Superior temporal gyrus (tissue), 1 donor: ENCODE measurements around the gene BMP6.

Experiments
- DNase-seq: peaks from one replicate; pipeline ENCODE4 v3.0.0-alpha.2; 2016; ENCODE audit errors: extremely low spot score

The BMP6 gene

DNA sequence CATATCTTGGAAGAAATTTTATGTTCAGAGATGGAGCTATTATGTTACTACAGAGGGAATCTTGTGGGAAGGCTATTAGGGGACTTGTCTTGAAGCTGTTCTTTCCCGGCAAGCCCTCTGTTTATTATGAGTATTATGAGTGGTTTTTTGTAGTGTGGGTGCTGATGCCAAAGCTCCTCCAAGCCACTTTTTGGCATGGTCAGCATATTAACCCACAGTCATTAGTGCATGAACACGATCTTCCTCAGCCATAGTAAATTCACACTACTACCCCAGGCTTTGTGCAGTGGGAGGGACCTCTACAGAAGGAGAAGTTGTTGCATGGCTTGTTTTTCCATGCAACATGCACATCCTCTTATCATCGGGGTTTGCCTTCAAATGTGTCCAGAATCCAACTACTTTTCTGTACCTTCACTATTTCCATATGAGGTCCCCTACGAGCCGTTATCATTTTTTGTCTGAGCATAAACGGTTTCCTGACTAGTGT lies 6.5 kb upstream of the BMP6 start:
- no peak for DNase-seq

DNA sequence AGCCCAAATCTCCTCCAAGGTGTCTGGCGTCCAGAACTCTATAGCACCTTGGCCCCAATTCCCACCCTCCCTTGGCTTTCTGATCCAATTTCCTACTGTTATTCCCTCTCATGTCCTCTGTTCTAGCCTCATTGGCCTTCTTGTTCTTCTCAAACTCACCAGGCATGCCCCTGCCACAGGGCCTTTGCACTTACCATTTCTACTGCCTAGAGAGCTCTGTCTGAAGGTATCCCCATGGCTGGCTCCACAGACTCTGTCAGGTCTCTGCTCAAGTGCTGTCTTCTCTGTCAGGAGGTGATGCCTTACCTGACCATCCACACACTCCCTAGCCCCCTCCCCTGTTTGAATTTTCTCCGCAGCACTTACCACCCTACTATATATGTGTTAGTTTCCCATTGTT lies 5.6 kb upstream of the BMP6 start:
- DNase-seq: no peak

DNA sequence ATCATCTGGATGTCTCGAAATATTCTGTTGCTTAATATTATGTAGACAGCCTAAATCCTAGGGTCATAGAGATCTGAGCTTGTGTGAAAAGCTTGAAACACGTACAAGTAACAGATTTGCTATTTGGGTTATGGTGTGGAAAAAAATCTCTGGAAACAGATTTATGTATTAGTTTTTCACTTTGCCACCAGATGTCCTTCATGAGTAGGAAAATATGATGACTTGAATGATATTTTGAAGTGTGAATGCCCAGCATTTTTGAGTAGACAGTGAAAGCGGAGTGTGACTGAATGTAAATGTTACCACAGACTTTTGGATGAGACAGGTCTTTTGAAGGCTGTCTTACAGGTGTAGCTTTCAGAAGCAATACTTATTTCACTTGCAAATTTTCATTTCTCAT lies 4.2 kb upstream of the BMP6 start:
- peak; percentile 67 for DNase-seq

DNA sequence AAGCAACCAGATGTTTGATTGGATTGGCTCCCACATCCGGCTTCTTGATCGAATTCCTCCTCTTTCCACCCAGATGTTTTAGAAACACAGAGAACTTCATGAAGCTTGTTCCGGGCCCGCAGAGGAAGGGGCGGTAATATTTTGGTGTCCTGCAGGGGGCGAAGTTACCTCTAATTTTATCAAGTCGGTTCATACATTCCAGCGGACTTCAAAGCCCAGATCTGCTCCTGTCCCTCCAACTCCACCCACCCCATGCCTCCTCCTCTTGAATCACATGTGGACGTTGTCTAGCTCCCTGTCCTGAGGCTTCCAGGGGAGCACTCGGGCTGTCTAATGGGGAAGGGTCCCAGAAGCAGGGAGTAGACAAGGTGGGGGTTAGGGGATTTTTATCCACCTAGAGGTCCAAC lies 2.9 kb upstream of the BMP6 start:
- DNase-seq: peak; percentile 77

DNA sequence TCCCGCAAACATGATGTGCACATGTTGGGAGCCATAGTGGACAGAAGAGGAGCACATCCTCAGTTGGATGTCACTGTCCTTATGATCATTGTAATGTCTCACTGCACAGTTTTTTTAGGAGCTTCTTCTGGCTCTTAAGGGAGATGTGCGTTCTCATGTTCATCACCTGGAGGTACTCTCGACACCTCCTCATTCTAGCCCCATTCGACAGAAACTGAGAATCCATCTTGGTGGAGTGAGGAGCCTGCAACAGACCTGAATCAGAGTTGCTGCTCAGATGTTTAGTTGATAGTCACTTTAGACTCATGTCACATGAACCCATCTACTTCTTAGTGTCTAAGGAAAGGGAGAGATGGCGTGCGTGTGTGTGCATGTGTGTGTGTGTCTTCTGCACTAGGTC lies 2.3 kb upstream of the BMP6 start:
- DNase-seq: no peak

DNA sequence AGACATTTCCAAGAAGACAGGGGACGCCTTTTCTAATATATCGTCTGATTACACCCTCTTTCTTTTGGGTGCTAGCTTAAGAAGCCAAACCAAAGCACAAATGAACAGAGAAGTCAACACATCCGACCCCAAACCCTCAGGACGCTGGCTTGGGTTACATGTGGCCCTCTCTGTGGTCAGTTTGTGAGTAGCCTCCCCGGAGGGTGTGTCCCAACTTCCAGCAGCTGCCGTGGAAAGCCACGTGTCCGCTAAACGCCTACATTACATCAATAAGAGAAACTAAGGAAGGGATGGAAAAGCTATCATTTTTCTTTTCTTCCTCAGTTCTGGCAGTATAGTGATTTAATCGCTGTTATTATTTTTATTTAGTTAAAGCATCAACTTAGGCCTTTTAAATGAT lies 487 bp upstream of the BMP6 start:
- no peak for DNase-seq

DNA sequence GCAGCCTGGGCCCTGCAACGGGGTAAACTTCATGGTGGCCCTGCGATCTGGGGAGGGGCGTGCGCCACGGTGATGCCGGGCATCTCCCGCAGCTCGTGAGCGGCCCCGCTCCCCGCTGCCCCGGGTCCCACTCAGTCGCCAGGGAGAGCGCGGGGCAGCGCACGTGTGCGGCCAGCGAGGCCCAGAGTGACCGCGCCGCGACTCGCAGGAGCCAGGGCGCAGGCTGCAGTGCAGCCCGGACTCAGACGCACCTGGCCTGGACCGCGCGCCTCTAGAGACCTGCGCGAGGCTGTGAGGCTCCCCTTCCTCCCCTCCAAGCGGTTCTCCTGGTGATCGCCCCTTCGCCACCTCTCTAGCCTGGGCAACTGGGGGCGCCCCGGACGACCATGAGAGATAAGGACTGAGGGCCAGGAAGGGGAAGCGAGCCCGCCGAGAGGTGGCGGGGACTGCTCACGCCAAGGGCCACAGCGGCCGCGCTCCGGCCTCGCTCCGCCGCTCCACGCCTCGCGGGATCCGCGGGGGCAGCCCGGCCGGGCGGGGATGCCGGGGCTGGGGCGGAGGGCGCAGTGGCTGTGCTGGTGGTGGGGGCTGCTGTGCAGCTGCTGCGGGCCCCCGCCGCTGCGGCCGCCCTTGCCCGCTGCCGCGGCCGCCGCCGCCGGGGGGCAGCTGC lies 652 bp downstream of the BMP6 start:
- no peak for DNase-seq

DNA sequence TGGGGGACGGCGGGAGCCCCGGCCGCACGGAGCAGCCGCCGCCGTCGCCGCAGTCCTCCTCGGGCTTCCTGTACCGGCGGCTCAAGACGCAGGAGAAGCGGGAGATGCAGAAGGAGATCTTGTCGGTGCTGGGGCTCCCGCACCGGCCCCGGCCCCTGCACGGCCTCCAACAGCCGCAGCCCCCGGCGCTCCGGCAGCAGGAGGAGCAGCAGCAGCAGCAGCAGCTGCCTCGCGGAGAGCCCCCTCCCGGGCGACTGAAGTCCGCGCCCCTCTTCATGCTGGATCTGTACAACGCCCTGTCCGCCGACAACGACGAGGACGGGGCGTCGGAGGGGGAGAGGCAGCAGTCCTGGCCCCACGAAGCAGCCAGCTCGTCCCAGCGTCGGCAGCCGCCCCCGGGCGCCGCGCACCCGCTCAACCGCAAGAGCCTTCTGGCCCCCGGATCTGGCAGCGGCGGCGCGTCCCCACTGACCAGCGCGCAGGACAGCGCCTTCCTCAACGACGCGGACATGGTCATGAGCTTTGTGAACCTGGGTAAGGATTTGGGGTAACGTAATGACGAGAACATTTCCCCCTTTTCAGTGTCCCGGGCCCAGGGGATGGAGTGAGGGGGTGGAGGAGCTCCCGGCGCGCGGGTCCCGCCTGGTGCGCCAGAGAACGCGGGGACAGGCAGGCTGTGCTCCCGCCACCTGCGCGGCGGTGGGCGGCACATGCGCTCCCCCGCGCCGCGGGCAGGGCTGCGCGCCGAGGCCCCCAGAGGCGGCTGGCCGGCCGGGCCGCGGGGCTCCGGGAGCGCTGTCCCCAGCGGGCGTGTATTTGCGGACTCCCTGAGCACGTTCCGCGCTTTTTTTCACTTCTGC lies 1.4 kb downstream of the BMP6 start:
- no peak for DNase-seq

DNA sequence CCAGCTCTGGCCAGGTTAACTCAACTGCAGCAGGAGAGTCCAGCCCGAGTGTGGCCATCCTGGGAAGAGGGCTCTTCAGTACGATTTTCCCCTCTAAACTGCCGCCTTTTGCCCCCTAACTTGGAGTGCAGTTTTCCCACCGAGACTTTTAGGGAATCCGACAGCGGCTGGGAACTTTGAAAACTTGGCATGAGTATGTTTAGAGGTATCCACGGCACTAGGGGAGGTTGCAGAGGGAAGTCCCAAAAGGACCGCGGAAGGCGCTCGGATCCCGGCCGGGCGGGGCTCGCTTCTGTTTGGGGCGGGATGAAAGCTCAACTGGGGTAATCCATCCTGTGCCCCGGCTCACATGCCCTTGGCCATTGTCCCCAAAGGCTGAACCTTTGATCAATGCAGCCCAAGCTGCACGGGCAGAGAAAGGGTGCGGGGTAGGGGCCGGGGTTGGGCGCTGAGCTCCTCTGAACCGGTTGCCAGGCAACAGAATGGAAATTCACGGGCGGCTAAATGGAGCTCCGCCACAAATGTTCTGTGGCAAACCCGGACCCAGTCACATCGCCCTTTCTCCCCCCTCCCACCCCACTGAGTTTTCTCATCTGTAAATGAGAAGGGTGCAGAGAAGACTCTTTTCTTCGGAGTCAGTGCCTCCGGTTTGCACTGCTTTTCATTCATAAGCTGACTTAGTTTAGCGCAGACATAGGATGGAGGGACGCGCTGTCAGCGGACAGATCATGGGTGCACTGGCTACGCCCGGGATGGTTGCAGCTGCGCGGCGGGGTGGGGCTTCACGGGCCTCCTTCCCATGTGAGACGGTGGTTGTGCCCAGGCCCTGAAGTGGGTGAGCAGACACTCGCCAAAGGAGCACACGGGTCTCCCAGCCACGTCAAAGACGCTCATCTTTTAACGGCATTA lies 2.3 kb downstream of the BMP6 start:
- no peak for DNase-seq

DNA sequence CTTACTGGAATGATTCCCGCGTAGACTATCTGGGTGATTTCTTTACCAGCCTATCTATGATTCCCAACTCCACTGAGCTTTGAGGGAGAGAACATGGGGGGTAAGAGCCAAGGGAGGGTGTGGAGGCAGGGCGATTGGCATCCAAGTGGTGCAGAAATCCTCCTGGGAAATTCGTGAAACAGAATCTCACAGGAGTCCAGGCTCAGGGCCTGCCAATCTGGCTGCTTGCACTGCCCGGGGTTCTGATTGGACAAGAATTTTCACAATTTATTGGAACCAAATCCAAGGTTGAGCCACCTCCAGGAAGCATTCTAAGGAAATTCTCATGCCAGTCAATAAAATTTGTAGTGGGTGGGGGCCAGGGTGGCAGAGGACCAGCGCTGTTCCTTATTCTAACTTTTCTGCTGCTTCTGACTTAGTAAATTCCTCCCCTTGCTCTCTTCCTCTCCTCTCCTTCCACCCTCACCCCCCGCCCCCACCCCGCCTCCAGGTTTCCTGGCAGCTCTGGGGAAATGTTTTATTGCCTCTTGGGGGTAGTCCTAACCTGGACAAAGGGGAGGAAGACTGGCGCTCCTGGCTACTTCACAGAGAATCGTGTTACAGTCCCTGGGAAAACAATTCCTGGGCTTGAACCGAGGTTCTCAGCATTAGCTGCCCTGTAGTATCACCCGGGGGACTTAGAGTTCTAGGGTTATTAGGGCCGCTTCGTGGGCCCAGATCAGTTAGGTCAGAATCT lies 3.1 kb downstream of the BMP6 start:
- DNase-seq: no peak

DNA sequence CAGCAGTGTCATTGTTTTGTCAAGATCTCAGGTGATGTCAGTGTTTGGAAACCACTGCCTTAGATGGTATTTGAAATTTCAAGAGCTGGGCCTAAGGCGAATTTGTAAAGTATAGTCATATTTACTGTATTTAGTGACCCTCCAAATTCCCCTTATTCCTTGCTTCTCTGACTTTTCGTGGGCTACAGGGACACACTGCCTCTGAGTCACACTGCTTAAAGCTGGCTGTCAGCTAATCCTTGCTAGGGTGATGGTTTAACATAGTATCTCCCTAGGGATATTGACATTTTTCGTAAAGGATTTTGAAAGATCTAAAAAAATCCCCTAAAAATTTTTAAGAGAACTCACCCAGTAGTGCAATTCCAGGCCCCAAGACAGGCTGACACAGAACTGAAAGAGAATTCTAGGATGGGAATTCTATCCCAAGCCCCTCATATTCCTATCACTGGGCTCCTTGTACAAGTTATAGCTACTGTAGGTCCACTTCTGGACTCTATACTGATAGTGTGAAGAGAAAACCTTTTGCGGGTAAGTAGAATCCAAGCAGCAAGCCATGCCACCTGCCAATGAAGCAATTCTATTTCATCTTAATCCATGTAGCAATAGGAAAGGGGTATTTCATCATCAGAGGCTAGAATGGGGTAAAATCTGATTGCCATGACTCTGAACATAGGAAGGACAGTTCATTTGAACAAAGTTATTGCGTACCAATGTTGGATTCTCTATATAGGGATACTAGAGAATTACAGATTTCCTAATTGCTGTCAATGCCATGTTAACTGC lies 4.3 kb downstream of the BMP6 start:
- DNase-seq: no peak

DNA sequence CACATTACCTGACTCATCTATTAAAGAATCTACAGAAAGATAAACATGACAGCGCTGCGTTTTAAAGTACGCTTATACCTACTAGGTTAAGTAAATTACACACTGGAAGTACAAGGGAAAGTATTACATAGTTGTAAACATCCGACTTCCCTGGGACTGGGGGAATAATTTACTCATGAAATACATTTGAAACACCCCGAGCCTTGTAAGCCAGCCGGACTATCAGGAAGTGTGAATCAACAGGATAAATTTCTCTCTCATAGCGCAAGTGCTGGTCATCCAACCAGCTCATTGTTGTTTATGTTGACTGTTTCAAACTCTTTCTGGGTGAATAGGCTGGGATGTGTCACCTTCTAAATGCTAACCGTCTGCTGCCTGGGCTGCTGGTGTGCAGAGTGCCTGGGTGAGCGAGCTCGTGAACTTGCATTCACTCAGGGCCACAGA lies 4.9 kb downstream of the BMP6 start:
- no peak for DNase-seq

DNA sequence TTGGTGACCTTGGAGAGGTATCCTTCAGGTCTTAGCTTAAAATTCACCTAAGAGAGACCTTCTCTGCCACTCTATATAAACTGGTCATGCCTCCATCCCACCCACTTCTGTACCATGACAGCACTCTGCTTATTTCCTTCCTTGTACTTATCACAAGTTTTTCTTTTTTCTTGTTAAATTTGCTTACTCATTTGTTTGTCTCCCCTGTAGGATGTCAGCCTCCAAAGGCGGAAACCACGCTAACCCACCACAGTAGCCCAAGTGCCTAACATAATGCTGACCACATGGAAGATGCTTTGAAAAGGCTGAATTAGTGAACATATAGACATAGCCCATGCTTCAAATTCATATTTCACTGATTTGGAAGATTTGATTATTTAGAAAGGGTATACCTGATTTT lies 5.4 kb downstream of the BMP6 start:
- DNase-seq: no peak

DNA sequence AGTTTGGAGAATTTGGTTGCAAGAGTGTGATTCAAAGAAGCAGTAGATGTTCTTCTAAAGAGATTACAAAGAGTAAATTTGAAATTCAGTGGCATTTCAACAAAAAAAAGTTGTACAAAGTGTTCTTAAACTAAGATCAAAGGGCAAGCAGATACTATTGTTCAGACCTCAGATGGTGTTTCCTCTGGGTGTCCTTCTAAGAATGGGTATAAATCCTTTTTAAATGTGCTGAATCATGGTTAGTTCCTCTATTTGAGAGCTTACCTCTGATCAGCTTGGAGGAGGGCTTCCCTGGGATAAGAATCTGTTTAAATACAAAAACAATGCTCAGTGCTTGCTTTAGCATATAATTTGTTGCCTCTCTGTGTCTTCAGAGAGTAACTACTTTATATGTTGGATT lies 6.3 kb downstream of the BMP6 start:
- no peak for DNase-seq

DNA sequence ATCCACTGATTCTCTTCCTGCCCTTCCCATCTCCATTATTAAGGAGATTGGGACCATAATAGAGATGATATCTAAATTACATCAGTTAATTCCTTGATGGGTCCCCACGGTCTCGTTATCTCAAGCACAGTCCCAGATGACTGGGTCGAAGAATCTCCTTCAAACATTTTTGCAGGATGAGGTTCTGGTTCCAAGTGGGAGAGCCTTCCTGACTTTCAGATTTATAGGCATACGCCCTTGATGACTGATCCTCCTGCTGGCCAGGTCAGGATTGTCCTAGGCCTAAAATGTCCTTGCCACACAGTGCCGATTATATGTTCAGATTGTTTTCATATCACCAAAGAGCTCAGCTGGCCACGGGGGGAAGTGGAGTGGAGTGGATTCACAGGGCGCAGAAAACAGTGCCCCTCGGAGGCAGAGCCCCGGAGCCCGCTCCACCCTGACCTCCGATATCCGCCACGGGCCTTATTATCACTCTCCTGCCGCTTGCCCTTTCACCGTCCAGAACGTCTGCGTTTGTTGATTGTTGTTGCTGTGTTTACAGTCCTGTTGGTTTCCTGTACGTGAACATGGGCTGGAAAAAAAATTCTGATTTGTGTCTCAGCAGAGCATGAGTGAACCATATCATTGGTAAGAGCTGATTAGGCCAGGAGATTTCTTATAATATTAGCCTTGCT lies 8.9 kb downstream of the BMP6 start:
- DNase-seq: no peak

DNA sequence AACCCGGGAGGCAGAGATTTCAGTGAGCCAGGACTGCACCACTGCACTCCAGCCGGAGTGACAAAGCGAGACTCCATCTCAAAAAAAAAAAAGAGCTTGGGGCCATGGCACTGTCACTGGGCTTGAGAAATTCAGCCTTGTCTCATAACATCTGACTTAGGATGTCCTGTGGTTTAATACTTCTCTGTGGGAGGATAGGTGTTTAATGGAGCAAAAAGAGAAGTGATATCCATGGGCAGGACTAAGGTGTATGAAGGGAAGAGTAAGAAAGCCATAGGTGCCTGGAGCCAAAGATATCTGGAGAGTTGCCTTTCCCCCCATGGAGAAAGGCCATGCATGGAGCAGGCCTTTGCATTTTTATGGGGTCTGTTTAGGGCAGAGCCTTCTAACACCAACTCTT lies 11.2 kb downstream of the BMP6 start:
- DNase-seq: no peak

DNA sequence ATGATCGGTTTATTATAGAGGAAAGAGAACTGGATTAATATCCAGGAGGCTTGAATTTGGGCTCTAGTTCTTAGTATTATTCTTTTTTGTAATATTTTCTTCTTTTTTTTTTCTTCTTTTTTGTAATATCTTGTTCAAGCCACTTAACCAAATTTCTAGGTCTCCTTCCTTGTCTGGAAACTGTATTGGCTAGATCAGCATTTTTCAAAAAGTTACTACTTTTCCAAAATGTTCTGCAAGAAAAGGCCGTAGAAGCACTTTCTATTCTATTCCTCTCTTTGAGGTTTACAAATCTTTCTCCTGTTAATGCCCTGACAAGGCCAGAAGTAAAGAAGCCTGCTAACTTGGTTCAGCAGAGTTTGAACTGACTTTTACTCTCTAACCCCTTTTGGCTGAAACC lies 12.0 kb downstream of the BMP6 start:
- DNase-seq: no peak

DNA sequence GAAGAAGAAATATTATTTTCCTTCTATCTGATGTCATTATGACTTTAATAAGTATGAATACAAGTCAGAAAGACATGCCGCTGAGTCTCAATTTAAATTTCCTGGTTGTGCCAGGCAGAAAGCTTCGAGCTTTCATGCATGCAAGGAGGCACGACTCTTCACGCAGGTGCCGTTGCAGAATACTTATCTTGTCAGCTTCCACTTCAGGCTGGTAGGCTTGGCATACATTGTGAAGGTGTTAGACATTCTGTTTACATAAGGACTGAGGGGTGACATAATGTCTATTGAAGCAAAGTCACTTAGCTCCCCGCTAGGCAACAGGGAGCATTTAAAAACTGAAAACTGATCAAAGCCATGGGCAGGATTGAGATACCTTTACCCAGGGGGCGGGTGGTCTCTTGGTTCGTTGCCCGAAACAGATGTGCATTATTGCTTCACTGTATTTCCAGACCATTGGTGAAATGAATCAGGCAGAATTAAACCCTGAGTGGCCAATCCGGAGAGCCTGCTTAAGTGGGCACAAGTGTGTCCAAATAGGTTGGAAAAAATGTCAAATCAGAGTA lies 16.4 kb downstream of the BMP6 start:
- DNase-seq: no peak

DNA sequence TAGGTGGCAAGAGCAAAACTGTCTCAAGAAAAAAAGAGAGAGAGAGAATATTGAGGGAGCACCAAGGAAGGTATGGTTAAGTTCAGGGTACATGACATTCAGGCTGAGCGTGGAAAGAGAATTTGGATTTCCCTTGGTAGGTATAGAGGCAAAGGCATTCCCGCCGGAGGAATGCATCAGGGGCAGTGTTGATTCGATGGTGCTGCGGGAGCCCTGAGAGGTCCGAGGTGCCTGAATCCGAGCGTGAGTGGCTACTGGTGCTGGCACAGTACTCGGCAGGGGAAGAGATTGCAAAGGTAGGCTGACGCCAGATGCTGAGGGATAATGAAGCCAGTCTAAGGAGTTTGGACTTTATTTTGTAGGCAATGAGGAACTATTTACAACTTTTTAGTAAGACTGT lies 20.0 kb downstream of the BMP6 start:
- DNase-seq: no peak

DNA sequence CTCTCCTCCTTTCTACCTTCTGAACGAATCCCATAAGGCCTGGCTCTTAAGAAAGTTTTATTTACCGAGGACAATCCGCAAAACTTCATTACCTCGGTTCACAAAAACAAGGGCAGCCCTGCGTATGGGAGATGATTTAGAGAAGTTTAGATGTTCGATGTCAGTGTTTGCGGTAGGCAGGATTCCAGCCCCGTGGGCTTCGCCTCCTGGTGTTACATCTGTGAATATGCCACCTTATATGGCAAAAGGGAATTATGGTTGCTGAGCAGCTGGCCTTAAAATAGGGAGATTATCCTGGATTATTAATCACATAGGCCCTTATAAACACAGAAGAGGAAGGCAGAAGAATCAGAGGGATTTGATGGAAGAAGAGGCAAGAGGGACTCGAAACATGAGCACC lies 21.1 kb downstream of the BMP6 start:
- DNase-seq: no peak
